Astrocyte (in vitro differentiated cells and primary cell): Measurements from ENCODE around the gene CDHR2. TPM values are rescaled to one million over a fixed set of nuclear protein-coding genes. Genes with fewer than 3 reads are reported as not detected.

Experiments
- DNase-seq: peaks from one replicate; pipeline ENCODE4 v3.0.0-alpha.2; 2010; ENCODE audit warnings: low read depth
- FAIRE-seq: peaks from 2 replicates; lab custom pipeline; 2011; peaks lifted over from hg19 to GRCh38; lab: Jason Lieb, UNC
- H2AFZ ChIP-seq: 2 replicates; pipeline ENCODE4 v1.6.0; 2012; ENCODE audit warnings: low read depth, low read length, inconsistent platforms
- H3K27ac ChIP-seq: 2 replicates; pipeline ENCODE4 v1.5.1; 2011; ENCODE audit warnings: low read depth, low read length, inconsistent platforms
- H3K27me3 ChIP-seq: 2 replicates; pipeline ENCODE4 v1.6.0; 2011; ENCODE audit warnings: low read length, inconsistent platforms; ENCODE audit not compliant: insufficient read depth
- H3K36me3 ChIP-seq: 2 replicates; pipeline ENCODE4 v1.5.1; 2011; ENCODE audit warnings: low read length, inconsistent platforms; ENCODE audit not compliant: insufficient read depth
- H3K4me1 ChIP-seq: 2 replicates; pipeline ENCODE4 v1.5.1; 2011; ENCODE audit warnings: low read length, inconsistent platforms; ENCODE audit not compliant: insufficient read depth
- H3K4me2 ChIP-seq: 2 replicates; pipeline ENCODE4 v1.6.0; 2012; ENCODE audit warnings: low read length, inconsistent platforms
- H3K4me3 ChIP-seq: 2 replicates; pipeline ENCODE4 v1.5.1; 2011; ENCODE audit warnings: low read depth, mild to moderate bottlenecking, low read length, inconsistent platforms; ENCODE audit not compliant: insufficient read depth
- H3K79me2 ChIP-seq: 2 replicates; pipeline ENCODE4 v1.6.0; 2012; ENCODE audit warnings: mild to moderate bottlenecking, low read length, inconsistent platforms; ENCODE audit not compliant: insufficient read depth
- H3K9ac ChIP-seq: 2 replicates; pipeline ENCODE4 v1.6.0; 2012; ENCODE audit warnings: mild to moderate bottlenecking, low read length, inconsistent platforms
- H3K9me3 ChIP-seq: 2 replicates; pipeline ENCODE4 v1.5.1; 2012; ENCODE audit warnings: low read depth, mild to moderate bottlenecking, low read length, inconsistent platforms; ENCODE audit not compliant: insufficient read depth
- H4K20me1 ChIP-seq: 2 replicates; pipeline ENCODE4 v1.6.0; 2012; ENCODE audit warnings: low read length, inconsistent platforms; ENCODE audit not compliant: insufficient read depth
- H3K27ac Mint-ChIP-seq: one replicate; pipeline ENCODE4 v1.8.0; 2021; ENCODE audit warnings: mild to moderate bottlenecking, mixed read lengths; ENCODE audit not compliant: unreplicated experiment
- H3K27me3 Mint-ChIP-seq: one replicate; pipeline ENCODE4 v1.8.0; 2021; ENCODE audit warnings: low read depth, mixed read lengths; ENCODE audit not compliant: unreplicated experiment
- H3K36me3 Mint-ChIP-seq: one replicate; pipeline ENCODE4 v1.8.0; 2021; ENCODE audit warnings: low read depth, mixed read lengths; ENCODE audit not compliant: unreplicated experiment
- H3K4me1 Mint-ChIP-seq: one replicate; pipeline ENCODE4 v1.8.0; 2021; ENCODE audit warnings: low read depth, mixed read lengths; ENCODE audit not compliant: unreplicated experiment
- H3K4me3 Mint-ChIP-seq: one replicate; pipeline ENCODE4 v1.8.0; 2021; ENCODE audit warnings: mild to moderate bottlenecking, moderate library complexity, mixed read lengths; ENCODE audit not compliant: unreplicated experiment
- H3K9me3 Mint-ChIP-seq: one replicate; pipeline ENCODE4 v1.8.0; 2021; ENCODE audit warnings: mild to moderate bottlenecking, mixed read lengths; ENCODE audit not compliant: unreplicated experiment
- EZH2 ChIP-seq: IDR thresholded peaks from 2 replicates; pipeline ENCODE4 v1.6.1; 2012; ENCODE audit warnings: mild to moderate bottlenecking, low read length, inconsistent platforms; ENCODE audit not compliant: insufficient read depth
- total RNA-seq: library from RNA; stranded (reverse); gene quantifications from 2 replicates; pipeline ENCODE4 v1.2.1, GENCODE V29; 2021
- TF ChIP-seq, protein P1 (sequence below): IDR thresholded peaks from 2 replicates; pipeline ENCODE4 v1.5.1; 2011; ENCODE audit warnings: low read depth, mild to moderate bottlenecking, inconsistent platforms, low read length, moderate library complexity; ENCODE audit not compliant: insufficient read depth

CDHR2 gene
- total RNA-seq, 1 donor from 2014 or later = 0.43 TPM

DNA sequence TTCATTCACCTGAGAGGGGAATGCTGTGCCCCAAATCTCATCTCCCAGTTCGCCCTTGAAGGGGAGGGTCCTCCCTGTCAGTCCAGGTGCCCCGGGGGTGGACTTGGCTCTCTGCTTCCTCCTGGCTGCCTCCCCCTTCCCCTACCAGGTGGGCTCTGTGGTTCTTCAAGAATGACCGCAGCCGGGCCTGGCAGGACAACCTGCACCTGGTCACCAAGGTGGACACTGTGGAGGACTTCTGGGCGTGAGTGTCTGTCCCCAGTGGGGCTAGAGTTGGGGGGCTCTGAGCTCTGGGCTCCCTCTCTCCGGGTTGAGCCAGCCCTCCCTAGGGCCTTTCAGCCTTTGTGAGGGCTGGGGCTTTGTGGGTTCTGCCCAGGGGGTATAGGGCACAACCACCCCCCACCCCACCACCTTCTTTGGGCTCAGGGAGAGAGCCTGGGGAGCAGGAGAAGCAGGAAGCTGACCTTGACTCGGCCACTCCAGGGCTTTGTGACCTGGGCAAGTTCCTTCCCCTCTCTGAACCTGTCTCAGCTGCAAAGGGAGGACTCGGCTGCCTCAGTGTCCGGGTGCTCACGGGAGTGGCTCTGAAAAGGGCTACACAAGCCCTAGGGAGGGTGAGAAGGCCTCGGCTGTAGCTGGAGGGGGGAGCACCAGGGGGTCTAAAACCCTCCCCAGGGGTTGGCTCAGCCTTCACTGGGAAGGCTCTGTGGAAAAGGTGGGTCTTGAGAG, 94.5 kb downstream of the CDHR2 start:
- Mint-ChIP-seq H3K27me3 (peaks cover 24% of the 10 kb centered on the region), H3K4me3 (no peak overlapping the region), H3K27ac (no peak overlapping the region), H3K9me3 (peaks cover 3% of the 10 kb centered on the region), H3K4me1 (peaks cover 8% of the 10 kb centered on the region), H3K36me3 (no peaks in the 10 kb centered on the region)
- no peak overlapping the region for H3K9ac ChIP-seq
- DNase-seq (no peak), FAIRE-seq (no peak)
- no peaks in the 10 kb centered on the region for H3K9me3 ChIP-seq
- no peaks in the 10 kb centered on the region for H3K36me3 ChIP-seq
- H3K79me2 ChIP-seq = peaks cover 12% of the 10 kb centered on the region
- H4K20me1 ChIP-seq = peaks cover 7% of the 10 kb centered on the region
- H3K4me3 ChIP-seq = no peak overlapping the region
- H3K27me3 ChIP-seq = no peaks in the 10 kb centered on the region
- no peak overlapping the region for H3K4me2 ChIP-seq
- peaks cover 13% of the 10 kb centered on the region for H3K4me1 ChIP-seq
- TF ChIP-seq EZH2 = no peak
- TF ChIP-seq, protein P1, sequence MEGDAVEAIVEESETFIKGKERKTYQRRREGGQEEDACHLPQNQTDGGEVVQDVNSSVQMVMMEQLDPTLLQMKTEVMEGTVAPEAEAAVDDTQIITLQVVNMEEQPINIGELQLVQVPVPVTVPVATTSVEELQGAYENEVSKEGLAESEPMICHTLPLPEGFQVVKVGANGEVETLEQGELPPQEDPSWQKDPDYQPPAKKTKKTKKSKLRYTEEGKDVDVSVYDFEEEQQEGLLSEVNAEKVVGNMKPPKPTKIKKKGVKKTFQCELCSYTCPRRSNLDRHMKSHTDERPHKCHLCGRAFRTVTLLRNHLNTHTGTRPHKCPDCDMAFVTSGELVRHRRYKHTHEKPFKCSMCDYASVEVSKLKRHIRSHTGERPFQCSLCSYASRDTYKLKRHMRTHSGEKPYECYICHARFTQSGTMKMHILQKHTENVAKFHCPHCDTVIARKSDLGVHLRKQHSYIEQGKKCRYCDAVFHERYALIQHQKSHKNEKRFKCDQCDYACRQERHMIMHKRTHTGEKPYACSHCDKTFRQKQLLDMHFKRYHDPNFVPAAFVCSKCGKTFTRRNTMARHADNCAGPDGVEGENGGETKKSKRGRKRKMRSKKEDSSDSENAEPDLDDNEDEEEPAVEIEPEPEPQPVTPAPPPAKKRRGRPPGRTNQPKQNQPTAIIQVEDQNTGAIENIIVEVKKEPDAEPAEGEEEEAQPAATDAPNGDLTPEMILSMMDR = no peak
- no peak overlapping the region for H2AFZ ChIP-seq
- no peak overlapping the region for H3K27ac ChIP-seq

DNA sequence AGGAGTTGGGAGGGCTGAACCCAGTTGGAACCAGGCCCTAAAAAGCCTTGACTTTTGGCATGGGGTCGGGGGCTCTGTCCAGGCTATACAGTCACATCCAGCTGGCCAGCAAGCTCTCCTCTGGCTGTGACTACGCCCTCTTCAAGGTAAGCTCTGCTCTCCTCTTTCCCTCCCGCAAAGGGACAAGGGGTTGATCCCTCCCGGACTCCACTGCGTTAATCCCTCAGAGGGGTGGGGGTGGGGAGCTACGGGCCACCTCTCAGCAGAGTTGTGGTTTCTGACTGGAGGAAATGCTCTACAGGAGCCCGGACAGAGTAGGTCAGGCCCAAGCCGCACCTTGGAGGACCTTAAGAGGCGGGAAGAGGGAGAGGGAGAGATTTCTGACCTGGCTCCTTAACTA, 95.2 kb downstream of the CDHR2 start:
- Mint-ChIP-seq H3K4me1 (peaks cover 12% of the 10 kb centered on the region), H3K27me3 (peaks cover 17% of the 10 kb centered on the region), H3K4me3 (no peak overlapping the region), H3K27ac (no peak overlapping the region), H3K36me3 (no peaks in the 10 kb centered on the region), H3K9me3 (no peaks in the 10 kb centered on the region)
- DNase-seq = no peak
- peaks cover 13% of the 10 kb centered on the region for H4K20me1 ChIP-seq
- no peak overlapping the region for H3K9ac ChIP-seq
- peaks cover 18% of the 10 kb centered on the region for H3K79me2 ChIP-seq
- FAIRE-seq = no peak
- H3K4me3 ChIP-seq = no peak overlapping the region
- no peaks in the 10 kb centered on the region for H3K36me3 ChIP-seq
- H3K4me1 ChIP-seq = peaks cover 17% of the 10 kb centered on the region
- H3K4me2 ChIP-seq = no peak overlapping the region
- no peaks in the 10 kb centered on the region for H3K27me3 ChIP-seq
- no peak overlapping the region for H3K27ac ChIP-seq
- no peak for TF ChIP-seq EZH2
- TF ChIP-seq, protein P1 = no peak
- no peaks in the 10 kb centered on the region for H3K9me3 ChIP-seq
- no peak overlapping the region for H2AFZ ChIP-seq
